Activated CD8-positive, alpha-beta memory T cell treated with anti-CD3 and anti-CD28 coated beads for 48 hours (primary cell): ENCODE measurements around the gene PRCD.
"Not testable (repeated sequence)": the region's sequence is repeated elsewhere in the genome, so short reads cannot be mapped to it uniquely, and the experiment has no call there.

Source experiments
- DNase-seq, 3 experiments: peaks; one replicate each; pipeline ENCODE4 v3.0.0-alpha.2; 2020; ENCODE audit warnings: low read depth in 2 of 3, low spot score in 2 of 3

PRCD gene

DNA sequence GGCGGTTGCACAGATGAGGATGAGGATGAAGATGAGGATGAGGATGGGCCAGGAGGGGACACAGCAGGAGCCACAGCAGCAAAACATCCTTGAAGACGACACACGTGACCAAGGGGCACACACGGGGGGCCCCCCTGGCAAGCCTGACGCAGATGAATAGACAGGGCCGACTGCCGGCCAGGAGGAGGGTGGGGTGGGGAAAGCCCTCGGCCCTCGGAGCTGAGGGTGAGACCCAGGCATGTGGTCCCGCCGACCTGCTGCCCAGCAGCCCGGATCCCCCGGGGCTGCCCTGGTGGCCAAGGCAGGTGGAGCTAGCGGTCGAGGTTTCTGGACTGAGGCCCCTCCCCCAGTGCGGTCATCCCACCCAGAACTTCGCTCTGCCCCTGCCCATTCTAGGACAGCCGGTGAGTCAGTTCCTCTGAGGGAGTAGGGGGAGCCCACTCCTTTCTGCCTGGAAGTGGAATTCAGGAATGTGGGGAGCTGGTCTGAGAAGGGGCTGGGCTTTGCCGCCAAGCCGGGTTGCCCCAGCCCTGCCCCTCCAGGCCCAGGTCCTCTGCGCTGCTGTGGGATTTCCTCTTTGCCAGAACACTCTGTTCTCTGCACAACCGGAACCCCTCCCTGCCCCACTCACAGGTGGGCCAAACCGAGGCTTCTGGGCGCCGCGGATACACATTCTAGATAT is 12.3 kb upstream of the PRCD start:
- no peak for DNase-seq

DNA sequence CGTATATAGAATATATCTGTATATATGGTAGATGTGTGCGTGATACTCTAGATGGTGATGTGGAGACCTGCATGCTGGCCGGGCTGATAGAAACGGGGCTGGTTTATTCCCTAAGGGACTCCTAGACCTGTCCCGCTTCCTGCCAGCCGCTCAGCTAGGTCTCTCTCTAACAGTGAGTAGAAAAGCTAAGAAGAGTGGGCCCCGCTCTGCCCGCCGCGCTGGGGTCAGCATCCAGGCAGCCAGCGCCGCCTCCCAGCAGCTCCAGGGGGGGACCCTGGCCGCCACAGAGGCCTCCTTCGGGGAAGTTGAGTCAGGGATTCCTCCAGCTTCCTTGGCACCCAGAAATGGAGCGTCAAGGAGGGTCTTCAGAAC is 11.7 kb upstream of the PRCD start:
- no peak for DNase-seq

DNA sequence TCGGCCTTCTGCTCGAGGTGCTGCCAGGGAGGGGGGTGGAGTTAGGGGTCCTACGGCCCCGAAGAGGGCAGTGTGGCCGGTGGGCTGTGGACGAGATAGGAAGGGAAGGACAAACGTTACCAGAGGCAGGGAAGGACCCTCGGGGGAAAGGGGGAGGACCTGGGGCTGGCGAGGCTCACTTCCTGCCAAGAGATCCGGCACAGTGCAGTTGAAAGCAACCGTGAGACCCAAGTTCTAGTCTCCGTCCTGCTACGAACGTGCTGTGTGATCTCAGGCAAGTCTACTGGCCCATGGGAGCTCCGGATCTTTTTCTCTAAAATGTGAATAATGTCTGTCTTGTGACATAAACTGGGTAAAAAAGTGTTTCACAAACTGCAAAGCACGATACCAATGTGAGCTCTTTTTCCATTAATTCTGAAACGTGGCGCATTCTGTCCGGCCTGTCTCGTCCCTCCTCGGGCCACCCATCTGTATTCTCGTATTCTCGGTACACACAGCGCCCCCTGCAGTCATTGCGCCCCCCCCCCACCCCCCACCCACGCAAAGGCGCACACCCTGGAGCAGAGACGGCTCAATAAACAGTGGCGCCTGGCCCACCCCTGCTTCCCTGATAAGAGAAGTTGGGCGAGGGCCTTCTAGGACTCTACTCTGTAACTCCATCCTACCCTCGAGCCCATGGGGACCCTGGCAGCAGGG is 11.2 kb upstream of the PRCD start:
- DNase-seq, result no peak

DNA sequence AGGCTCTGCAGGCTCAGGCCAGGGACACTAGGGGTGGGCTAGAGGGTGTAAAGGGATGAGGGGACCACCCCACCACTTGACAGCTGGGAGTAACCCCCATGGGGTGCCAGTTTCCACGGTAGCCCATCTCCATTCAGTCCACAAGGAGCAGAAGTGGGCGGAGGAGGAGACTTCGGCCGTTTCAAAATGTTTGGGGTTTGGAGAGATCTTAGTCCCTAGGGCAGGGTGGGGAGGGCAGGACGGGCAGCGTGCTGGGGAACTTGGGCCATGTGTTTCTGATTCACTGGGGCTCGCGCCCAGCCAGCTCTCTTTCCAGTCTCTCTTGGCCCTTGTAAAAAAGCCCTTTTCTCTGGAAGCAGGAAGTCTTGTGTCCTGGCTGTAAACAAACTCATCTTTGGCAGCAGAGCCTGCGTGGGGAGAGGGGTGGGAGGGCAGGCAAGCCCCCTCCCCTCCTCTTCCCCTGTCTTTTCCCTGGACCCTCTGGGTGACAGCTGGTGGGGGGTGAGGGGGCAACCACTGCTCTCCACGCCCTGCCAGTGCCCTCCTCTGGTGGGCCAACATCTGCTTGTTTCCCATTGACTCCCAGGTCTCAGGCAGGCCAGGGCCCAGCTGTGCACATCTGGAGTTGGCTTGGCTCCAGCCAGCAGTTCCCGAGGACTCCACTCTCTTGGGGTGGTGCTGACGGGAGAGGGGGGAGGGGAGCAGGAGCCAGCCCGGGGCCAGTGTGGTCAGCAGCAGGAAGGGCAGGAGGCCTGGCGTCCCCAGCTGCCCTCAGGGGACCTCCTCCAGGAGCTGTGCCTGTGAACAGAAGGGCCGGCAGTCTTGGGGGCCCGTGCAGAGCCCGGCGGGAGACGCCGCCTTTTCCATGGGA is 10.4 kb upstream of the PRCD start:
- DNase-seq, result no peak

DNA sequence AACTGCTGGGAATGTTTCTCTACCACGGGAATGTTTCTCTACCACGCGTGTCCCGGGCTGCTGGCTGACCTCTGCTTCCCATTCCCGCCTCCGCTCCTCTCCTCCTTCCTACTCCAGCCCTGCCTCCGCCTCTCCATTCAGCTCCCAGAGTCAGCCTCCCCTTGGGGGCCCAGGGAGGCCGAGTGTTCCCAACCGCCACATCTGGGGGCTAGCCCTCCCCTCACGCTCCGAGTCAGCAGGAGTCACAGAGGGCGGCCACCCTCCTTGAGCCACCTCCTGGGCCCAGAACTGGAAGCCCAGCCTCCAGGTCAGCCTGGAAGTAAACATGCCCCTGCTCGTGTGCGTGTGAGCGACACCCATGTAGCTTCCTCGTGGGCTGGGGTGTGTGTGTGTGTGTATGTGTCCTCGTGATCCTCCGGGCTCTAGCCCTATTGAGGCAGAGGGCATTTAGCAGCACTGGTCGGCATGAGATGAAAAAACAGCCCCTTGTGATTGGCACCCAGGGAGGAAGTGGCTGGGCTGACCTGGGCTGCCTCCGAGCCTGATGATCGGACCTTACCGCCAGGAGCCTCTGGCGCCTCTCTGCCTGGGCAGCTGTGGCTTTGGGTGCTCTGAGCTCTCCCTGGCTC is 9.6 kb upstream of the PRCD start:
- DNase-seq, result no peak

DNA sequence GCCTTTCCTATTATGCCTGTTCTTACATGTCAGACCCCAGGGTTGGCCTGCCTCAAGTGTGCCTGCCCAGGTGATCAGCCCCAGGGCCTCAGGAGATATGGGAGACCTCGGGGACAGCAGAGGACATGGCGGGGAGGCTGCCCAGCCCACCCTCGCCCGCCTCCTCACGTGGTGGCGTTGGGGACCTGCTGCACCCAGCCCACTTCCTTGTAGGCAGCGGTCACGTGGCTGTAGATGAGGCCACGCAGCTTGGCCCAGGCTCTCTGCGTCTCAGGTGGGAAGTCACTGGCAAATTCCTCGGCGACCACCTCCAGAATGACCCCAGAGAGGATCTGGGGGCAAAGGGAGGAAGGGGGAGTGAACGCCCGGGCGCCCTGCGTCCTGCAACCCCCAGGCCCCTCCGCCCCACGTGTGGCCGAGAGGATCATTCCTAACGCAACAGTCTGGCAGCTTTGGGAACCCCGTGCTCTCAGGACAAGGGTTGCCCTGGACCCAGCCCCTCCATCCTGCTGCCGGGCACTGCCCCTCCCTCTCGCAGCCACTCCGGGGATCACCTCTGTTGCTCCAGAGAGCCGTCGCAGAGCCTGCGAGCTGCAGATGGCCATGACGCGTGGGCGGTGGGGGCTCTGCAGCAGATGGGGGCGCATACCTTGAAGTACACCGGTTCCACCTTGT is 8.9 kb upstream of the PRCD start:
- no peak for DNase-seq

DNA sequence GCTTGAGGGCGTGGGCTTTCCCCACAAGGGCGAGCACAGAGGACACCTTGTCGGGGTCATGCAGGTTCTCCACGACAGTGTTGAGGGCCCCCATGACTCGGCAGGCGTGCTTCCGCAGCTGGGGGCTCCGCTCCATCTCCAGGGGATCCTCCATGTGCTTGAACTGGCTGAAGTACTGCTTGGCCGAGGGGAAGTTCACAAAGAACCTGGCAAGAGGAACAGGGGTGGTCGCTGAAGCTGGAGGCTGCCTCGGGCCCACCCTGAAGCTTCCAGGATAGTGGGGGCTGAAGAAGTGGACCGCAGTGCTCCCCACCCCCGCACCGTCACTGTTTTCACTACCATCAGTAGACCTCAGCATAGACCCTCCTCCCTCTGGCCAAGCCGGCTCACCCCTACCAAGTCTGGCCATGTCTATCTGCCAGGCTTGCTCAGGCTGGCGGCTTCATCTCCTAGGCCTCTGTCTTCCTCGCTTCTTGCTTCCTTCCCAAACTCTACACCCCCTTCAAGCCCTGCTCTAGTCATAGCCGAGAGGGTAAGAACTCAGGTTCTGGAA is 8.3 kb upstream of the PRCD start:
- DNase-seq, result no peak

DNA sequence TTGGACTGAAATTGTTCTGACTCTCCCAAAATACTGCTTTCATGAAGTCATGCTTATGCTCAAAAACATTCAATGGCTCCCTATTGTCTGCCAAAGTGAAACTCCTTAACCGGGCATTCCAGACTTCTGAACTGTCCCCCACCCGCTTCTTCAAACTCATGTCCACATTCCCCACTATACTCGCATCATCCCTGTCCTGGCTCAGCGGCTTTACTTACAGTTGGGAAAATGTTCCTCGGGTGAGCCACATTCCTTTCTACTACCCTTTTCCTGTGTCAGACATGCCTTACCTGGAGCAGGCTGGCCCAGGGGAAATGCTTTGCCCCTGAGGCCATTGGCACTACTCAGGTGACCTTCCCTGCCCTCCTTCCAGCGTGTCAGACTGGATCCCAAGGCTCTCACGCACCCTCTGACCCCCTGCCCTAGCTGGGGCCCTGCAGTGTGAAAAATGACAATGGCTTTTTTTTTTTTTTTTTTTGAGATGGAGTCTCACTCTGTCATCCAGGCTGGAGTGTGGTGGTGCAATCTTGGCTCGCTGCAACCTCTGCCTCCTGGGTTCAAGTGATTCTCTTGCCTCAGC is 7.7 kb upstream of the PRCD start:
- DNase-seq, result no peak

DNA sequence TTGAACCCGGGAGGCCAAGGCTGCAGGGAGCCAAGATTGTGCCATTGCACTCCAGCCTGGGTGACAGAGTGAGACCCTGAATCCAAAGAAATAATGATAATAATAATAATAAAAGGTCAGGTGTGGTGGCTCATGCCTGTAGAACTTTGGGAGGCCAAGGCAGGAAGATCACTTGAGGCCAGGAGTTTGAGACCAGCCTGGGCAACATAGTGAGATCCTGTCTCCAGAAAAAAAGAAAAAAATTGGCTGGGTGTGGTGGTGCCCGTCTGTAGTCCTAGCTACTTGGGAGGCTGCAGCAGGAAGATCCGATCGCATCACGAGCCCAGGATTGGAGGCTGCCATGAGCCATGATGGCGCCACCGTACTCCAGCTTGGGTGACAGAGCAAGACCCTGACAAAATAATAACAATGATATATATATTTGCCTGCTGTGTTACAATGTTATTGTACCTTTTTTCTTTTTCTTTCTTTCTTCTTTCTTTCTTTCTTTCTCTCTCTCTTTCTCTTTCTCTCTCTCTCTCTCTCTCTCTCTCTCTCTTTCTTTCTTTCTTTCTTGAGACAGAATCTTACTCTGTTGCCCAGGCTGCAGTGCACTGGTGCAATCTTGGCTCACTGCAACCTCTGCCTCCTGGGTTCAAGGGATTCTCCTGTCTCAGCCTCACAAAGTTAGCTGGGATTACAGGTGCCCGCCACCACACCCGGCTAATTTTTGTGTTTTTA is 6.0 kb upstream of the PRCD start:
- not testable (repeated sequence) for DNase-seq

DNA sequence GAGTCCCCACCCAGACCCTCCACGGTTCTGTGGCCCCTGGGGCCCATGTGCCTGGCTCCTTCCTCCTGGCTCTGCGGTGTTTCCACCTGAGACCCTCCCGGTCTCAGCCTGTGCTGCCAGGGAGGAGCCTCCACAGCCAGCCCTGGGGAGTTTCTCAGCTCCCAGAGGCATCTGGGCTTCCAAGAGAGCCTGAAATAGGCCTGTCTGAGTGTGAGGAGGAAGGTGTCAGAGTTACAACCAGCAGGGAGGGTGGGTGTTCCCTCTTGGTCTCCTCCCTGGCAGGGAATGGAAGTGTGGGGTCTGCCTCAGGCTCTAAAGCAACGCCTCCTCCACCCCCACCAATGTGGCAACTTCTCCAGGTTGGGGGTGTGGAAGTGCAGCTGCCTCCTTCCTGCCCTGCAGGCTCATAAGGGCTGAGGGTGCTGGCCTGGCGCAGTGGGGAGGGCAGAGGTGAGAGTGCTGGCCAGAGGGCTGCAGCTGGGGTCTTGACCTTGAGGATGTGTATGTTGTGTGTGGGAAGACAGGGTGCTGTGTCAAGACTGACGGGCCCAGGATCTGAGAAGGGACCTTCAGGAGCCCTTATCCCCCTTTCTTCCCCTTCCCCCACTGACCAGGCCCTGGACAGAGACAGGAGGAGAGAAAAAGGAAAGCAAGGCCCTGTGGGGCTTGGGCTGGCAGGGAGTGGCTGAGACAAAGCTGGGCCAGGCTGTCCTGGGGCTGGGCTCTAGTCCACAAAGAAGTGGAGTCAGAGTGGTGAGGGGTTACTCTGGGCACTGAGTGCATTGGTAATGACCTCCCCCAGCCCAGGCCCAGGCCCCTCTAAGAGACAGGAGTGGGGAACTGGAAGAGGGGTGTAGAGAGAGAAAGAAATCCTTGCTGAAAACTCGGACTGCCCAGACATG is 4.8 kb upstream of the PRCD start:
- no peak for DNase-seq

DNA sequence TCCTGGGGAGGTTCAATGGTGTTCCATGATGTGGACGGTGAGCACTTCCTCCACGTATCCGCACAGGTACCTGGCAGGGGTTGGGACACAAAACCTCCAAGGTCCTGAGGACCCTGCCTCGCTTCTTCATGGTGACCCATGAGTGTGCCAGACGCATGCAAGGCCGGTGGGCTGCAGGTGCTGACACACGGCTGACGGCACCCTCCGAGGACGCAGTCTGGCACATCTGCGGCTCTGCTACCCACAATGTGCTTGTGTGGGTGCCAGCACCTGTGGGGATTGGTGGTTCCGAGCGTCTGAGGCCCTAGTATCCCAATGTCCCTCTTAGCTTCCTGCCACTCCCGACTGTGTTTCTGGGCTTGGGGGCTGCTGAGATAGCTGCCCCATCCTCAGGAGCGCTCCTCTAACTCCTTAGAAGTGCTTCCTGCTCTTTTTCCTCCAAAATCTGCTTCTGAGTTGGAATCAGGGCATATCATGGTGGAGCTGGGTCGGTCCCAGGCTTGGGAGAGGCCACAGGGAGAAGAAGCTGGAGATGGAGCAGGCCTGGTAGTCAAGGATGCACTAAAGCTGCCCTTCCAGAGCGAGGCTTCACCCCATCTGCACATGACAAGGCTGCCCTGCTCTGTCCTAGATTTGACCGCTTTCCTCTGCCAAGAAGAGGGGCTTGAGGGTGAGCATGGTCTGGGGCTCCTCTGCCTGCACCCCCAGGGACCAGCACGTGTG is 3.9 kb upstream of the PRCD start:
- DNase-seq, result no peak

DNA sequence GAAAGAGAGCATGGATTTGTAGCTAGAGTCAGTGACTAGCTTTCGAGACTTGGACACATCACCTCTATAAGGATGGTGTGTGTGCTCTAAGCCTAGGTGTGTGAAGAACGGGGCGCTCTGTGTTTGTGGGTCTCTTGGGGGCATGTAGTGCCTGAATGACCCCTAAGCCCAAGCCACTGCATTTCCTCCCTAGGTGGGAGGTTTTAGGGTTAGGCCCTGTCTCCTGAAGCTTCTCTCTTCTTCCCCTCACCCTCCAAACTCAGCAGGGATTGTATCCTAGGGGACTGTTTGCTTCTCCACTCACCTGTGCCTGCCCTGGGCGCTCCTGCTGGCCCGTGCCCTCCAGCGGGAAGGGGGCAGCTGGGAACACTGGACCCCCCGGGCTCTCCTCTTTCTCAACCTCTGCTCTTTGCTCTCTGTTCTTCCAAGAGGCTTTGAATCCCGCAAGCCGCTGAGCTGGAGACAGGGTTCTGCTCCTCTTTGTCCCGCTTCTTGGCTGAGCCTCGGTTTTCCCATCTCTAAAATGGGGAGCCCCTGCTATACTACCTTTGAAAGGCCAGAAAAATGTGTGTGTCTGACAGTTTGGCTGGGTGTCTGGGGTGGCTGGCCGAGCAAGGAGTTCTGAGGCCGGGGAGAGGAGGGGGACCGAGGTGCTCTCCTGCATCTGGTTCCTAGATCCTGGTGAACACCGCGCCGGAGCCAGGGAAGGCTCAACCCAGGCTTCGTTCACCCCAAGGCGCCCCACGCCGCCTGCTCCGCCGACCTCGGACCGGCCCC is 3.1 kb upstream of the PRCD start:
- no peak for DNase-seq

DNA sequence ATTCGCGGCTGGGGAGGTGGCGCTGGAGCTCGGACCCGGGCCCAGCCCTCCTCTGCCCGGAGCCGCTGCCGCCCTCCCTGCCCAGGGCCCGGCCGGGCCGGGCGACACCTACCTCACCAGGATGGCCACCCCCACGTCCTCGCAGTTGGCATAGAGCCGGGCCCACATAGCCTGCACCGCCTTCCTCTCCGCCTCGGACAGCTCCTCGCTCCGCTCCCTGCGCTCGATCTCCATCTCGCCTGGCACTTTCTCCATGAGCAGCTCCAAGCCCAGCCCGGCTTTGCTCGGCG is 2.6 kb upstream of the PRCD start:
- DNase-seq, result no peak

DNA sequence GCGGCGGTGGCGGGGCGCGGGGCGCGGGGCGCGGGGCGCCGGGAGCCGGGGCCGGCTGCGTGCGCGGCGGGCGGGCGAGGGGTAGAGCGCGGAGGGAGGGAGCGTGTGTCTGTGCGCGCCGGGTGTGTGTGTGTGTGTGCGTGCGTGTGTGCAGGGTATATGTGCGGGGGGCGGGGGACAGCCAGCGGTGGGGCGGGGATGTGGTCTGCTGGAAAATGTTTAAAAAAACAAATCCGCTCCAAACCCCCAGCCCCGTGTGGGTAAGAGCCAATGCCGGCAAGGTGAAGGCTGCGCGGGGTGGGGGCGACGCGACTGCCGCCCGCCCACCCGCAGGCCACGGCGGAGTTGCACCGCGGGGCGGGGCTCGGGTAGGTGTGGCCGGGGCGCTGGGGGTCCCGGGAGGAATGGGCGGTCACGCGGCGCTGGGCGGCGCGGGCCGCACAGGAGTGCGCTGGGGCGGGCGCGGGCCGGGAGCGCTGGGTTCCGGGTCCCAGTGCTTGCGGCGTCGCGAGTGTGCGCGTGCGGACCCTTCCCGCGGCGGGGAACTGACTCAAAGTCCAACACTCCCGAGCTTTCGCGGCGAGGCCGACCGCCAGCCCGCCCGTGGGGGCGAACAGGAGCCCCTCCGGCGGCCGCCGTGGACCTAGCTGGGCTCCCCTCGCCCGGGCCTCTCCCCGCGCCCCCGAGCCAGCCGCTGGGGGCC is 2.1 kb upstream of the PRCD start, which contains the start of gene CYGB:
TSS of gene CYGB (minus strand) at position 132 of the 703 bp plus-strand sequence. CDS start 167 bp downstream, outside the sequence.
- DNase-seq, result no peak

DNA sequence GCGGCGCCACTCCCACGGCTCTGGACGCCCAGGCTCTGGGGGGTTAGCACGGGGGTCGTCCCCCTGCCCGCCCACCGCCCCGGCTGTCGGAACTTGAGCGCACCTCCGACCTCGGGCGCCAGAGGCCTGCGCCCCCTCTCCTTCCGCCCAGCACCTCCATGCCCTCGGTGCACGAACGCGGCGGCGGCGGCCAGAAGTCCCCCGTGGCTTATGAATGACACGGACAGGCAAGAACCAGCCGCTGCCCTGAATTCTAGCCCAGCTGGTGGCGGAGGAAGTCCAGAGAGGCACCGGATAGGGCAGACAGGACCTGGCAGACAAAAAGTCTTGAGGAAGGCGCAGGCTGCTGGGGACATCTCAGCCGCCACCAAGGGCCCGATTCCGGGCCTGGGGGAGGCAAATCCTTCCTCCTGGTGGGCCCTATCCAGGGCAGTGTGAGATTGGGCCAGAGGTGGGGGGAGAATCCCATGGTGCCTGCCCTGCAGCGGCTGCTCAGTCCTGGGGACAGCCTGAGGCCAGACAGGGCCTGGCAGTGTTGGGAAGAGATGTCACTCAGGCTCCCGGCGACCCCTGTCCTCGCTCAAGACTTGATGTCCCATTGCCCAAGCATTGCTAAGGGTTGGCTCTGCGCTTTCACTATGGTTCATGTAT is 1.4 kb upstream of the PRCD start:
- no peak for DNase-seq

DNA sequence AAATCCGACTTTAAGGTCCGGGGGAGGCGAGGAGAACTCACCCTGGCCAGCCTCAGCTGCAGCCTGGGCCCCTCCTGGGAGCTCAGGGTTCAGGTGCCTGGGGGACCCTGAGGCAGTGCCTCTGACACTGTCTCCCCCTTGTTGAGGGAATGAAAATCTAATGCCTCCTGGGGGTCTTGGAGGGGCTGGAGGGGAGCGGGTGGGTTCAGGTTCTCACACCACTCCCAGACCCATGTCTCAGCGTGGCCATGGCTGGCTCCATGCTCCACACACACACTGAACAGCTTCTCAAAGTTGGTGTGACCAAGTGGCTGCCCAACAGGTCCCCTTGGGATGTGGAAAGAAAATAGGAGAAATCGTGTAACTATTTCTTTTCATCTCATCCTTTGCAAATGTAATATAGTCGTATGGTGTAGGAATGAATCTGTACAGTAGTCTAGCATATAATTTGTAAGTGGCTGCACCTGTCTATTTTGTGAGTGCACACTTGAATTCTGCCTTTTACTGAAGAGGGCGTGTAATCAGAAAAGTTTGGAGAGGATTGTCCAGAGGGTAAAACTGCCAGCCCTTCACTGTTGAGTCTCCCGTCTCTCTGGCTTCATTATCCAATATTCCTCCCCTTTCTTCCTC is 788 bp upstream of the PRCD start:
- no peak for DNase-seq
